Measurements from ENCODE around the gene CCNY.
"Not testable (repeated sequence)": the region's sequence is repeated elsewhere in the genome, so short reads cannot be mapped to it uniquely, and the experiment has no call there.

Gene CCNY

DNA sequence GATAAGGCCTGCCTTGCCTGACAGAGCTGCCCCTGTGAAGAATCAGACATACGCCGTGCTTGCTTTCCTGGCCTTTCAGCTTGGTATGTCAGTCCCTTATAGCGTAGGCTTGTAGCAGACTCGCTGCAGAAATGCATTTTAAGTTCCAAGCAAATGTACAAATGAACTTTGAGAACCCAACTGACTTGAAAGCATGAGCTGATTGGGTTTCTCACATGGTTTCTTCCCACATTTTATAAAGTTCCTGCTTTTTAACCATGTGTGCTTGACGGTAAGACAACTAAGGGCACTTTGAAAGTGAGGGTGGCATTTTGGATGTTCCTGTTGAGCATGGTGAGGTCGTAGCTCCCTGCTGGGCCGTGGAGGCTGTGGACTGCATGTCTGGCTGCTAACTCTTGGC, 62.6 kb downstream of the CCNY start:
- no peak for DNase-seq (ENCODE audit: low read depth, low spot score)
- TF ChIP-seq, protein P1, sequence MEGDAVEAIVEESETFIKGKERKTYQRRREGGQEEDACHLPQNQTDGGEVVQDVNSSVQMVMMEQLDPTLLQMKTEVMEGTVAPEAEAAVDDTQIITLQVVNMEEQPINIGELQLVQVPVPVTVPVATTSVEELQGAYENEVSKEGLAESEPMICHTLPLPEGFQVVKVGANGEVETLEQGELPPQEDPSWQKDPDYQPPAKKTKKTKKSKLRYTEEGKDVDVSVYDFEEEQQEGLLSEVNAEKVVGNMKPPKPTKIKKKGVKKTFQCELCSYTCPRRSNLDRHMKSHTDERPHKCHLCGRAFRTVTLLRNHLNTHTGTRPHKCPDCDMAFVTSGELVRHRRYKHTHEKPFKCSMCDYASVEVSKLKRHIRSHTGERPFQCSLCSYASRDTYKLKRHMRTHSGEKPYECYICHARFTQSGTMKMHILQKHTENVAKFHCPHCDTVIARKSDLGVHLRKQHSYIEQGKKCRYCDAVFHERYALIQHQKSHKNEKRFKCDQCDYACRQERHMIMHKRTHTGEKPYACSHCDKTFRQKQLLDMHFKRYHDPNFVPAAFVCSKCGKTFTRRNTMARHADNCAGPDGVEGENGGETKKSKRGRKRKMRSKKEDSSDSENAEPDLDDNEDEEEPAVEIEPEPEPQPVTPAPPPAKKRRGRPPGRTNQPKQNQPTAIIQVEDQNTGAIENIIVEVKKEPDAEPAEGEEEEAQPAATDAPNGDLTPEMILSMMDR (IDR thresholded peaks at IDR 0.05; ENCODE audit: low read depth, low read length) = no peak
- in situ Hi-C loops (cut with HindIII; ENCODE audit: low sequenced_read_pairs) = no loop called here
- no peak overlapping the region for H3K4me3 ChIP-seq (ENCODE audit: low read depth, low read length)

DNA sequence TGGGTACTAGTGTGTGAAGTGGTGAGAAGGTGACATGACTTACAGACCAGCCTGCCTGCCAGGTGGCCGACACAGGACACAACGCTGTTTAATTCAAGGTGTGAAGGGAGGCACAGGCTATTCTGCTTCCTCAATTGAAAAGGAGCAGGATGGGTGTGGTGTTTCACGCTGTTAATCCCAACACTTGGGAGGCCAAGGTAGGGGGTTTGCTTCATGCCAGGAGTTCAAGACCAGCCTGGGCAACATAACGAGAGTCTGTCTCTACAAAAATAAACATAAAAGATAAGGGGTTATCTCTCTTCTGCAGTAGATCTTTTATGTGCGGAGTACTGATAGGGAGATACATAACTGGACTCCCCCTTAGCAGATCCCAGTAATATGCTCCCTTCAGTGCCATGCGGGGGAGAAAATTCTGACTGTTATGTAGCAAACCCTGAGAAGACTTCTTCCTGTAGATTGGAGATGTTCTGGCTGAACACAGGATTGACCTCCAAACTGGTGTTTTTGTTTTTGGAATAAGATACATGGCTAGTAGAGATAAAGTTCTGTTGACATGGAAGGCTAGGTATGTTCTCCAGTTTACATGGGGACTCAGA, 63.2 kb downstream of the CCNY start:
- TF ChIP-seq, protein P1 (IDR thresholded peaks at IDR 0.05; ENCODE audit: low read depth, low read length) = no peak
- DNase-seq (ENCODE audit: low read depth, low spot score) = no peak
- in situ Hi-C loops (cut with HindIII; ENCODE audit: low sequenced_read_pairs) = no loop called here
- H3K4me3 ChIP-seq (ENCODE audit: low read depth, low read length) = no peak overlapping the region

DNA sequence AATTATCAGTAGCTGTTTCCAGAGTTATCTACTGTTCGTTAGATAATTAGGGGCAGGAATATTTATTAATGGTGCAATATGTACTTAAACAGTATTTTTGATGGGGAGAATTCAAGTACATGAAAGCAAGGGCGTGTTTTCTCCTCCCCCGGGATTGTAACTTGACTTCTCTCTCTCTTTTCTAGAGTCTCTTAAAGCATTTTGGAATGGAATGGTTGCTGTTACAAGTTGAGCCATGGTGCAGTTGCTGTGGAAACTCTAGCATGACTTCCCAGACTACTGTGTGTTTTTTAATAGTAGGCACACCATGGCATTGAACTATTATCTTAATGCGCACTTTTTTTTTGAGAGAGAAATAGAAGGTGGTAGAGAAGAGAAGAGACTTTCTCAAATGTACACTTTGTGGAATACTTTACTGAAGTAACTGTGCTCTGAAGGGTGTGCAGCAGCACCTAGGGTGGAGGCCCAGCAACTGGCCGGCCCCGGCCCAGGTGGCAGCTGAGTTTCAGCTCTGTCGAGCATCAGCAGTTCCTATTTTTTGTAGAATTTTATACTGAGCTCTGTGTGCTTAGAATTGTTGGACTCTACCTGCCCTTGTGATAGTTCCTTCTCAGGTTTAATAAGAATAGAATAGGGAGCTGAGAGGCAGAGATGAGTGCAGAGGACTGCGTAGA, 64.4 kb downstream of the CCNY start:
- TF ChIP-seq, protein P1 (IDR thresholded peaks at IDR 0.05; ENCODE audit: low read depth, low read length) = no peak
- H3K4me3 ChIP-seq (ENCODE audit: low read depth, low read length) = no peak overlapping the region
- in situ Hi-C loops (cut with HindIII; ENCODE audit: low sequenced_read_pairs) = no loop called here
- DNase-seq (ENCODE audit: low read depth, low spot score) = no peak

DNA sequence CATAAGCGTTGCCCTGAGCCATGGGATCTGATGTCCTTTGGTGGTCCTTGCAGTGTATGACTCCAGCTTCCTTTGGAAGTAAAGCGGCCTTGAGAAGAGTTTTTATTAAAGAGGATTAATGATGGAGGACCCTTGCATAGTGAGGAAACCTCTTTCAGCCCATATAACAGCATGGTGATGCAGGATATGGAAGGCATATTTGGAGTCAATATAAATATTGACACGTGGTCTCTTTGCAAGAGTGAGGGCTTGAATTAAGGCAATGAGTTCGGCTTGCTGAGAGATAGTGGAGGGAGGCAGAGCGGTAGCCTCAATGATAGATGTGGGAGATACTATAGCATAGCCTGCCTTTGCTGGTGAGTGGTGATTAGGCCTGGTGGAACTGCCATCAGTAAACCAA, 67.2 kb downstream of the CCNY start:
- DNase-seq (ENCODE audit: low read depth, low spot score); in situ Hi-C loops (cut with HindIII; ENCODE audit: low sequenced_read_pairs); H3K4me3 ChIP-seq (ENCODE audit: low read depth, low read length): not testable (repeated sequence)

DNA sequence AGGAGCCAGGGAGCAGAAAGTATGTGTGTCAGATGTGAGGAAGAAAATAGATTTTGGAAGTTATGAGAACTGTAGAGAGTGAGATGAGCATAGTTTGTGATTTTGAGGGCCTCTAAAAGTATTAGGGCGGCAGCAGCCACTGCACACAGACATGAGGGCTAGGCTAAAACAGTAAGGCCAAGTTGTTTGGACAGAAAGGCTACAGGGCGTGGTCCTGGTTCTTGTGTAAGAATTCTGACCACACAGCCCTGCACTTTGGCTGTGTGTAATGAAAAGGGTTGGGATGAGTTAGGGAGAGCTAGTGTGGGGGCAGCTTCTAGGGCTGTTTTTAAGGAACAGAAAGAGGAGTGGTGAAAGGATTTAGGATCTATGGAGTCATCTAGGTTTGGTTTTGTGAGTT, 67.8 kb downstream of the CCNY start:
- in situ Hi-C loops (cut with HindIII; ENCODE audit: low sequenced_read_pairs); DNase-seq (ENCODE audit: low read depth, low spot score); H3K4me3 ChIP-seq (ENCODE audit: low read depth, low read length): not testable (repeated sequence)

DNA sequence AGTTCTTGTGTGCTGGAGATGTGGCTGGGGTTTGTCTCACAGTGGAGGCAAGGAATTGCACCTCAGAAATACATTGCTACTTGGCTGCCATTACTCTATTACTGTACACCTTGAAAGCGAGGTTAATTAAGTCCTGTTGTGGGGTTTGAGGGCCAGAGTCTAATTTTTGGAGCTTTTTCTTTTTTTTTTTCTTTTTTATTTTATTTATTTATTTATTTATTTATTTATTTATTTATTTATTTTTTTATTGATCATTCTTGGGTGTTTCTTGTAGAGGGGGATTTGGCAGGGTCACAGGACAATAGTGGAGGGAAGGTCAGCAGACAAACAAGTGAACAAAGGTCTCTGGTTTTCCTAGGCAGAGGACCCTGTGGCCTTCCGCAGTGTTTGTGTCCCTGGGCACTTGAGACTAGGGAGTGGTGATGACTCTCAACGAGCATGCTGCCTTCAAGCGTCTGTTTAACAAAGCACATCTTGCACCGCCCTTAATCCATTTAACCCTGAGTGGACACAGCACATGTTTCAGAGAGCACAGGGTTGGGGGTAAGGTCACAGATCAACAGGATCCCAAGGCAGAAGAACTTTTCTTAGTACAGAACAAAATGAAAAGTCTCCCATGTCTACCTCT, 69.8 kb downstream of the CCNY start:
- in situ Hi-C loops (cut with HindIII; ENCODE audit: low sequenced_read_pairs); DNase-seq (ENCODE audit: low read depth, low spot score): not testable (repeated sequence)

DNA sequence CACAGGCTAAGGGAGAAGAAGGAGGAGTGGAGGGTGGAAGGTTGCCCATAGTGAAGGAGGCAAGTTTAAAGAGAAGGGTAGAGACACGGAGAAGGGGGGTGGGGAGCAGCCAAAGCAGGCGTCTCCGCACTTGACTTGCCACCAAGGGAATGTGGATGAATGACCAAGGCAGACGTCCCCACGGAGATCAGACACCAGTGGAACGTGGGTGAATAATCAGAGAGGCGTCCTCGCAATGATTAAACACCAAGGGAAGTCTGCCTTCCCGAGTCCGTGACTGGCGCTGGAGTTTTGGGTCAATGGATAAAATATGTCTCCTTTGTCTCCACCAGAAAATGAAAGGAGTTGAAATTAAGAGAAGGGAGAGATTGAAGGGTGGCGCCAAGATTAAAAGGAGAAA, 71.4 kb downstream of the CCNY start:
- DNase-seq (ENCODE audit: low read depth, low spot score); H3K4me3 ChIP-seq (ENCODE audit: low read depth, low read length); in situ Hi-C loops (cut with HindIII; ENCODE audit: low sequenced_read_pairs): not testable (repeated sequence)

More for the DNA sequence above, 69.8 kb downstream of the CCNY start:
- not testable (repeated sequence) for H3K4me3 ChIP-seq (ENCODE audit: low read depth, low read length)

DNA sequence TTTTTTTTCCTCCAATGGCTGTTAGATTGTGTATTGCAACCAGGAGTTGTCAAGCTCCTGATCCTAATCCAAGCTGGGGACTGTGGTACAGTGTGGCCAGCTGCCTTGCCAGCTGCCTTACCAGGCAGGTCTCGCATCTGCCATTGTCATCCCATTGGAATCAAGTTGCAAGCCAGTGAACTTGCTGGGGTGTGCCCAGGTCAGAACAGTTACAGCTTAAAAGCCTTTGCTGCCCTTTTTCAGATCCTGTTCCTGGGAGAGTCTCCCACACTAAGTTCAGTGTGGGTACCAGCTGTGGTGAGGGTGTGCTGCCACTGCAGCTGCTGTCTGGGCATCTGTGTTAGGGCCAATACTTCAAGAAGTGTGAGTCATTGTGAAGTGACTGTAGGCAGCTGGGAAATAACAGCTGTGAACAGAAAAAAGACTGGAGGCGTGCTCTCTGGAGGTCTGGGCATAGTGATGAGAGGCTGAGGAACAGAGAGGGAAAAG, 72.8 kb downstream of the CCNY start:
- in situ Hi-C loops (cut with HindIII; ENCODE audit: low sequenced_read_pairs) = no loop called here
- peak; percentile 88 for DNase-seq (ENCODE audit: low read depth, low spot score)
- TF ChIP-seq, protein P1 (IDR thresholded peaks at IDR 0.05; ENCODE audit: low read depth, low read length) = no peak
- H3K4me3 ChIP-seq (ENCODE audit: low read depth, low read length) = no peak overlapping the region

Measured in astrocyte of the spinal cord (primary cell).